Effector memory CD4-positive, alpha-beta T cell (primary cell): ENCODE data around the gene ZNF500.

Experiments
- DNase-seq, 3 donors: peaks; one replicate each; pipeline ENCODE4 v3.0.0-alpha.2; 2020
- H3K27ac ChIP-seq: 2 replicates; pipeline ENCODE4 v1.7.0; 2013; ENCODE audit warnings: mild to moderate bottlenecking, low read length, moderate library complexity; ENCODE audit not compliant: insufficient read depth, poor library complexity, severe bottlenecking
- H3K27me3 ChIP-seq: replicated peaks from 2 replicates; pipeline ENCODE4 v1.7.0; 2013; ENCODE audit warnings: mild to moderate bottlenecking, low read length; ENCODE audit not compliant: insufficient read depth, control insufficient read depth, poor library complexity, severe bottlenecking
- H3K36me3 ChIP-seq: 2 replicates; pipeline ENCODE4 v1.7.0; 2013; ENCODE audit warnings: mild to moderate bottlenecking, low read length, moderate library complexity; ENCODE audit not compliant: control insufficient read depth, insufficient read depth
- H3K4me1 ChIP-seq: 2 replicates; pipeline ENCODE4 v1.7.0; 2013; ENCODE audit warnings: low read length, mild to moderate bottlenecking; ENCODE audit not compliant: control insufficient read depth, insufficient read depth, poor library complexity, severe bottlenecking
- H3K4me3 ChIP-seq: 2 replicates; pipeline ENCODE4 v1.7.0; 2013; ENCODE audit warnings: low read length, low read depth, mild to moderate bottlenecking; ENCODE audit not compliant: insufficient read depth, poor library complexity, severe bottlenecking
- H3K9me3 ChIP-seq: 2 replicates; pipeline ENCODE4 v1.7.0; 2013; ENCODE audit warnings: mild to moderate bottlenecking, low read length, moderate library complexity; ENCODE audit not compliant: control insufficient read depth
- total RNA-seq, 3 donors: gene quantifications; one replicate each; lab custom pipeline; 2026; lab: John Stamatoyannopoulos, UW

The ZNF500 gene
- 13.8 to 18.8 (median 14.5) reads per million in 3 donors for total RNA-seq

- Histone ChIP-seq H3K4me3 (peak within 1 kb of the TSS; percentile 85), H3K27me3 (no peaks in the 10 kb centered on the region), H3K4me1 (peaks cover 11% of the 10 kb centered on the region), H3K9me3 (no peaks in the 10 kb centered on the region), H3K36me3 (peaks cover 15% of the 10 kb centered on the region), H3K27ac (peak within 1 kb of the TSS; percentile 71)
- peak; percentile 88 to 91 (median 91) for DNase-seq
Observed at GRCh38 chr16:4766875-4767628, at the start of gene ZNF500. Gene ZNF500 (minus strand): TSS chr16:4767162. CDS start chr16:4765978, 1,184 bp downstream.

DNA sequence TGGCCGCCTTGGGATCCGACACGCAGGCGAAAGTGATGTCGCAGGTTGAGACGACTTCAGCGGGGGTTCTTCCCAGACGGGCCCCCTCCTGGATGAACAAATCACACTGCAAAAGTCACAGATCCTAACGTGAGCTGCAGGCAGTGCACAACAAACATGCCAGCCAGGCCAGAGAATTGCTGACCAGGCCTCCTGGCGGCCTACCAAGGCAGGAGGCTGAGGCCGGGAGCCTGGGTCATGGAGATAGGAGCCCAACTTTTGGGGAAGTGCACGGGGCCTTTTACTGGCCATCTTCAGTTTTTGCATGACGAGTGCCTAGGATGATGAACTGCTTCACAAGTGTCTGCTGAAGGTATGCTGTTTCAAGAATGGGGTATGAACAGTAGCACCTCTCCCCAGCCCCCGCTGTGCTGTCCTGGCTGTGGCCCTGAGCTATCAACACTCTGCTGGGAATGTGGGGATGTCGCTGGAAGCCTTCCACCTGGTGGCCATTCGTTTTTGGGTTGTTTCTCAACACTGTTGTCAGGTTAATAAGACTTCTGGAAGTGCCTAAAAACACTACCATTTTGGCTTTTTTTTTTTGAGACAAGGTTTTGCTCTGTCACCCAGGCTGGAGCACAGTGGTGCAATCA is 47.7 kb upstream of the ZNF500 start:
- H3K36me3 ChIP-seq = peaks cover 58% of the 10 kb centered on the region
- DNase-seq = no peak
- H3K4me1 ChIP-seq = no peaks in the 10 kb centered on the region

GRCh38 chr16:4814046-4814445 is 47.1 kb upstream of the ZNF500 start:
- Histone ChIP-seq H3K4me1 (no peaks in the 10 kb centered on the region), H3K36me3 (peaks cover 51% of the 10 kb centered on the region)
- DNase-seq = no peak

More for the DNA sequence above, 47.7 kb upstream of the ZNF500 start:
- no peak overlapping the region for H3K27ac ChIP-seq
- no peak overlapping the region for H3K4me3 ChIP-seq
- H3K27me3 ChIP-seq = no peaks in the 10 kb centered on the region
- no peaks in the 10 kb centered on the region for H3K9me3 ChIP-seq

GRCh38 chr16:4813251-4814003 is 46.5 kb upstream of the ZNF500 start:
- no peak for DNase-seq
- Histone ChIP-seq H3K36me3 (peaks cover 47% of the 10 kb centered on the region), H3K9me3 (no peaks in the 10 kb centered on the region), H3K27ac (no peak overlapping the region), H3K4me3 (no peak overlapping the region), H3K4me1 (no peaks in the 10 kb centered on the region), H3K27me3 (no peaks in the 10 kb centered on the region)

More at GRCh38 chr16:4814046-4814445, 47.1 kb upstream of the ZNF500 start:
- no peaks in the 10 kb centered on the region for H3K9me3 ChIP-seq
- H3K27ac ChIP-seq = no peak overlapping the region
- no peak overlapping the region for H3K4me3 ChIP-seq
- H3K27me3 ChIP-seq = no peaks in the 10 kb centered on the region

DNA sequence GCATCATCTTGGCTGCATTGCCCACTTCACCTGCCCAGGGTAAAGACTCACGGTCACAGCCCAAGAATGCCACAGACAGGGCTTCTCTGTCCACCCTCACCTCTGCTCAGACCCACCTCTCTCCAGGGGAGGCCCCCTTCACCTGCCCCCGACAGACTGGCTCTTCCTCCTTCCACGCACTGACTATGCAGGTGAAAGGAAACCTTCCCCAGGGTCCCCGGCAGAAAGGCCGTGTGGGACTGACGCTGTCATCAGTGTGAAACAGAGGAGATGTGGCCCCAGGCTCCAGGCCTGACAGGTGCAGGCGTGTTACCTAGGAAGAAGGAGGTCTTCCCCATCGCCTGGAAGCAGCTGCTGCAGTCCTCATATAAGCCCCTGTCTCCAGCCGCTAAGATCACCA is 44.8 kb upstream of the ZNF500 start:
- DNase-seq = no peak
- Histone ChIP-seq H3K4me3 (no peak overlapping the region), H3K27me3 (no peaks in the 10 kb centered on the region), H3K9me3 (no peaks in the 10 kb centered on the region), H3K4me1 (no peaks in the 10 kb centered on the region), H3K36me3 (peaks cover 38% of the 10 kb centered on the region), H3K27ac (no peak overlapping the region)

- Histone ChIP-seq H3K36me3 (peaks cover 36% of the 10 kb centered on the region), H3K27ac (no peak overlapping the region), H3K4me3 (no peak overlapping the region), H3K27me3 (no peaks in the 10 kb centered on the region), H3K9me3 (no peaks in the 10 kb centered on the region), H3K4me1 (no peaks in the 10 kb centered on the region)
- DNase-seq = no peak
Observed at GRCh38 chr16:4811242-4811641, 44.3 kb upstream of the ZNF500 start.

DNA sequence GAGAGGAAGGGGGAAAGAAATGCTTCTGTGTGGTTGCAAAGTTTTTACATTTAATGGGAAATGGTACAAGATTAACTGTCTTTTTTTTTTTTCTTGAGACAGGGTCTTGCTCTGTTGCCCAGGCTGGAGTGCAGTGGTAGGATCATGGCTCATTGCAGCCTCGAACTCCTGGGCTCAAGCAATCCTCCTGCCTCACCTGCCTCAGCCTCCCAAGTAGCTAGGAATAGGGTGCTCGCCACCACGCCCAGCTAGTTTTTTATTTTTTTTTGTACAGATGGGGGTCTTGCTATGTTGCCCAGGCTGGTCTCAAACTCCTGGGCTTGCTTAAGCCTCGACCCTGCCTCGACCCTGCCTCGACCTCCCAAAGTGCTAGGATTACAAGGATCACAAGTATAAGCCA is 39.3 kb upstream of the ZNF500 start:
- no peak for DNase-seq
- H3K27ac ChIP-seq = no peak overlapping the region
- peaks cover 6% of the 10 kb centered on the region for H3K4me1 ChIP-seq
- H3K9me3 ChIP-seq = no peaks in the 10 kb centered on the region
- no peak overlapping the region for H3K4me3 ChIP-seq
- peaks cover 6% of the 10 kb centered on the region for H3K36me3 ChIP-seq
- H3K27me3 ChIP-seq = no peaks in the 10 kb centered on the region

GRCh38 chr16:4805231-4805630 is 38.3 kb upstream of the ZNF500 start:
- Histone ChIP-seq H3K36me3 (peaks cover 3% of the 10 kb centered on the region), H3K4me1 (peaks cover 8% of the 10 kb centered on the region), H3K4me3 (no peak overlapping the region), H3K9me3 (no peaks in the 10 kb centered on the region), H3K27ac (no peak overlapping the region), H3K27me3 (no peaks in the 10 kb centered on the region)
- DNase-seq = no peak

DNA sequence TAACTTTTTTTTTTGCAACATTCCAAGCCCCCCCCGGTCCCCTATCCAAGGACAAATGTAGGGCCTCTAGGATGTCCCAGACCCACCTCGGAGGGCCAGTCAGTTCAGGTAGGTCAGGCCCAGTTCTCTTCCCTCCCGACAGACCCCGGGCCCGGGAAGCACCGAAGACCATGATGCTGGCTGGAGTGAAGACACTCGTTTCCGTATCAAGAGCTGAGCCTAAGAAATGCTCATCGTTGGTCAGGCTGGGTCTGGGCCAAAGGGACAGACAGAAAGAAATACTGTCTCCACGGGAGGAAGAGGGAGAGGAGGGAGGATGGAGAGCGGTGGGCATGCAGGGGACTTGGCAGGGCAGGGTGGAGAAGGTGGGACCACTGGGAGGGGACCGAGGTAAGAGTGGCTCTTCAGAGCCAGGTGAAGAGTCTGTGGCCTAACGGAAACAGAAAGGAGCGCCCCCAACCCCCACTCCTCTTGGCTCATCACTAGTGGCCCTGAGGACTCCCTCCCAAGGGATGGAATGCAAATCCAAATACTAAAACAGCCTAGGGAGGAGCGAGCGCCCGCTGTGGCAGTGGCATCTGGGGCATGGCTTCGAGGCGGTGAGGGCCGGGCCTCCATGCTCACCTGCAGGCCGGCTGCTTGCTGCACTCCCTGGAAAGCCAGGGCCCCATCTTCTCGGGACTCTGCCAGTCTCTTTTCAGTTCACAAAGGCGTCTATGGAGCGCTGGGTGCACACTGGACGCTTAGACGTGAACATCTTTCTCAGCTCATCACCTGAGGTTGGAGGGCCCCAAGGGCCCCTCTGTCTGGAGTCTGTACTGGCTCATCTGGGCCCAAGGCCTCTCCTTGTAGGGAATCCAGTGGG is 37.2 kb upstream of the ZNF500 start:
- no peaks in the 10 kb centered on the region for H3K27me3 ChIP-seq
- H3K36me3 ChIP-seq = no peaks in the 10 kb centered on the region
- no peak overlapping the region for H3K4me3 ChIP-seq
- peaks cover 8% of the 10 kb centered on the region for H3K4me1 ChIP-seq
- H3K27ac ChIP-seq = no peak overlapping the region
- no peaks in the 10 kb centered on the region for H3K9me3 ChIP-seq
- no peak for DNase-seq
